Embryonic facial prominence (tissue), 1 donor: ENCODE measurements around the gene MCEMP1.
A peak's percentile ranks its signal among the peaks of the same experiment; 100 is the strongest.

Experiments used
- DNase-seq: peaks from one replicate; pipeline ENCODE4 v3.0.0-alpha.2; 2016; ENCODE audit errors: extremely low spot score

MCEMP1 gene

DNA sequence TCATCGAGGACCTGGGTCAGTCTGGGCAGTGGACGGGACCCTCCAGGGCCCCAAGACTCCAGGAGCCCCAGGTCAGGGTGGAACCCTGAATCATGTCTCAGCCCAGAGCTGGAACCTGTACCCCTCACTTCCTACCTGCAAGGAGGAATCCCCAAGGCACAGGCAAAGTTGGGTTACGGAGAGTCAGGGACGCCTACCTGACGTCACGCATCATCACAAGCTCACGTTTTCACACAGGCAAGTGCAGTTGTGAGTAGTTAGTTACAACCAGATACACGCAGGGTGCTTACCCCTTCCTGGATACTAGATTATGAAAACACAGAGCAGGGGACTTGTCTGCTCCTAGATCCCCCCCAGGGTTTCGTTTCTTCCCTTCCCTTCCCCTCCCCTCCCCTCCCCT, 6.1 kb upstream of the MCEMP1 start:
- no peak for DNase-seq

DNA sequence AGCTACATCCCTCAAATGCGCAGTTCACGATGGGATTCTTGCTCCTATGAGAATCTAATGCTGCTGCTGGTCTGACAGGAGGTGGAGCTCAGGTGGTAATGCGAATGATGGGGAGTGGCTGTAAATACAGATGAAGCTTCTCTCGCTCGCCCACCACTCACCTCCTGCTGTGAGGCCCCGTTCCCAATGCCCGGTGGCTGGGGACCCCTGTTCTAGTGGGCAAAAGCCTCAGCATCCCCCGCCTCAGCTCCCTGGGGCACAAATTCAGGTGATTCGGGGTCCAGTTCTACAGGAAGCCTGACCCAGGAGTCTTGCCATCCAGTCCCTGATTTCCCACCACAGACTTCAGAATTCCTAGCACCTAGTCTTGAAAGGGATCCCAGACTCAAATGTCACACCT, 4.4 kb upstream of the MCEMP1 start:
- no peak for DNase-seq

DNA sequence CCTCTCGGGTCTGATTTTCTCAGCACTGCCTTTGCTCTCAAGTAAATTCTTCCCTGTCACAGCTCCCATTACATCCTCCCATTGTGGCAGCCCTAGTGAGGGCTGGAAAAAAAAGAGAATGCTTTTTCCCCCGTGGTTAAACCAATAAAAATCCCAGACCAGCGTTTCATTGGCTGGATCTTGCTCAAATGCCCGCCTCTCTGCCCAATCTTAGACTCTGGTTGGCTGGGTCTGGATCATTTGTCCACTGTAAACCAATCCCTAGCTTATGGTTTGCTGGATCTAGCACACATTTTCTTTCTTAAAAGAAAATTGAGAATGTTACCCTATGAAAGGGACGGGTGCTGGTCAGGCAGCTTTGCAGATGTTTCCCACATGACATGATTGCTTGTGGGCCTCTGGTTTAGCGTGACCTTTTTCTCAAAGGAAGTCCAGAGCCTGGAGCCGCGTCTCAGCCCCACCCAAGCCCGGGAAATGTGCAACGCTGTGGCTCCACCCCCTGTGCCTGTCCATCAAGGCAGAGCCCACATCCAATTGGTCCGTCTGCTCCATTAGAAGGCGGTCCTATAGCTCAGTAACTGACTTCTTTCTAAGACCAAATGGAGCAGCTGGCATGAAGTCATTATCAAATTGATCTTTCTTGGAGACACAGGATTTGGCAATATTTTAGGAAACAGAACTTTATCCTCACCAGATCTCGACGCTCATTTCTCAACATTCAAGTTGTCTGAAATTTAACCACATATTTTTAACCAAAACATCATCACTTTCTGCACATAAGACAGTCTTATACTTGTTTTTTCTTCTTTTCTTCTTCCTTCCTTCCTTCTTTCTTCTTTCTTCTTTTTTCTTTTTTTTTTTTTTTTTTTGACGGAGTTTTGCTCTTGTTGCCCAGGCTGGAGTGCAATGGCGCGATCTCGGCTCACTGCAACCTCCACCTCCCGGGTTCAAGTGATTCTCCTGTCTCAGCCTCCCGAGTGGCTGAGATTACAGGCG, 2.6 kb upstream of the MCEMP1 start:
- DNase-seq = no peak

DNA sequence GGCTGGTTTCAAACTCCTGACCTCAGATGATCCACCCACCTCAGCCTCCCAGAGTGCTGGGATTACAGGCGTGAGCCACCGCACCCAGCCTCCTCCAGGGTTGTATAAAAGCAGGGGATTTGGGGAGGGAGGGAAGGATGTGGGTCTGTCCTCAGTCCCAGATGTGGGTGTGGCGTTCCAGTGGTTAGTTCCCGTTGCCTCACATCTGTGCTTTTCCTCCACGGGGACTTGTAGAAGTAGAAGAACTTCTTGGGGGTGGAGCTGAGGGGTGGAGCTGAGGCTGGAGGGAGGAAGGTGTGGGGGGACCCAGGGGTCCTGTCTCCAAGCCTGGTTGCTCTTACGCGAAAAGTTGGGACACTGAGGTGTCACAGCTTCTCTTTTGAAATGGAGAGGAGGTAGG, 514 bp upstream of the MCEMP1 start:
- DNase-seq = no peak

DNA sequence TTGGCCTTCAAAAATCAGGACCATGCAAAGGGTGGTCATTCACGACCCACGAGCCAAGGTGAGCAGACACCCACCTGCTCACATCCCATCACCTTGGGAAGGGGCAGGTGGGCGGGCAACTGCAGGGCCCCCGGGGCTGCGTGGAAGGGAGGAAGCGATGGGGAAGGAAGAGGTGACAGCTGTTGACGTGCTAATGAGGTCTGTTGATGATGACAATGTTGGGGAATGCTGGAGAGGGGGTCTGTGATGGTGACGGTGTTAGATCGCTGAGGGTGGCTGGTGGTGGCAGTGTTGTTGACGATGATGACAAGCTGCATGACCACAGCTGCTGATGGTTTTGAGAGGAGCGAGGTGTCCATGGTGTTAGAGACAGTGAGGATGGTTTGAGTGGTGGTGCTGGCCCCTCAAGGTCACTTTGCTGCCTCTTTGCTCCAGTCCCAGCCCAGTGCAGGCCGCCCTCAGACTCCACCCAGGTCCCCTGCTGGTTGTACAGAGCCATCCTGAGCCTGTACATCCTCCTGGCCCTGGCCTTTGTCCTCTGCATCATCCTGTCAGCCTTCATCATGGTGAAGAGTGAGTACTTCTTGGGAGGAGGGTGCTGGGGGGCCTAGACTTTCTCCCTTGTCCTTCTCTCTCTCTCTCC, 900 bp downstream of the MCEMP1 start:
- no peak for DNase-seq

DNA sequence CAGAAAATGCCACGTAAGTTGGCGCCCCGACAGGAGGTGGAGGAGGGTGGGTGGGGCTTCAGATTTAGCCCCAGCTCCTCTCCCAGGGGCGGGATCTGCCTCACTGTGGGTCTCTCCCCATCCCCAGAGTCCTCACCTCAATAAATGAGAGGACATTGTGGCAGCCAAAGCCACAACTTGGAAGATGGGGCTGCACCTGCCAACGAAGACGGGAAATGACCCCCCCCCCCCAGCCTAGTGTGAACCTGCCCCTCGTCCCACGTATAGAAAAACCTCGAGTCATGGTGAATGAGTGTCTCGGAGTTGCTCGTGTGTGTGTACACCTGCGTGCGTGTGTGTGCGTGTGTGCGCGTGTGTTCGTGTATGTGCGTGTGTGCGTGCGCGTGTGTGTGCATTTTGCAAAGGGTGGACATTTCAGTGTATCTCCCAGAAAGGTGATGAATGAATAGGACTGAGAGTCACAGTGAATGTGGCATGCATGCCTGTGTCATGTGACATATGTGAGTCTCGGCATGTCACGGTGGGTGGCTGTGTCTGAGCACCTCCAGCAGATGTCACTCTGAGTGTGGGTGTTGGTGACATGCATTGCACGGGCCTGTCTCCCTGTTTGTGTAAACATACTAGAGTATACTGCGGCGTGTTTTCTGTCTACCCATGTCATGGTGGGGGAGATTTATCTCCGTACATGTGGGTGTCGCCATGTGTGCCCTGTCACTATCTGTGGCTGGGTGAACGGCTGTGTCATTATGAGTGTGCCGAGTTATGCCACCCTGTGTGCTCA, 2.3 kb downstream of the MCEMP1 start:
- no peak for DNase-seq

DNA sequence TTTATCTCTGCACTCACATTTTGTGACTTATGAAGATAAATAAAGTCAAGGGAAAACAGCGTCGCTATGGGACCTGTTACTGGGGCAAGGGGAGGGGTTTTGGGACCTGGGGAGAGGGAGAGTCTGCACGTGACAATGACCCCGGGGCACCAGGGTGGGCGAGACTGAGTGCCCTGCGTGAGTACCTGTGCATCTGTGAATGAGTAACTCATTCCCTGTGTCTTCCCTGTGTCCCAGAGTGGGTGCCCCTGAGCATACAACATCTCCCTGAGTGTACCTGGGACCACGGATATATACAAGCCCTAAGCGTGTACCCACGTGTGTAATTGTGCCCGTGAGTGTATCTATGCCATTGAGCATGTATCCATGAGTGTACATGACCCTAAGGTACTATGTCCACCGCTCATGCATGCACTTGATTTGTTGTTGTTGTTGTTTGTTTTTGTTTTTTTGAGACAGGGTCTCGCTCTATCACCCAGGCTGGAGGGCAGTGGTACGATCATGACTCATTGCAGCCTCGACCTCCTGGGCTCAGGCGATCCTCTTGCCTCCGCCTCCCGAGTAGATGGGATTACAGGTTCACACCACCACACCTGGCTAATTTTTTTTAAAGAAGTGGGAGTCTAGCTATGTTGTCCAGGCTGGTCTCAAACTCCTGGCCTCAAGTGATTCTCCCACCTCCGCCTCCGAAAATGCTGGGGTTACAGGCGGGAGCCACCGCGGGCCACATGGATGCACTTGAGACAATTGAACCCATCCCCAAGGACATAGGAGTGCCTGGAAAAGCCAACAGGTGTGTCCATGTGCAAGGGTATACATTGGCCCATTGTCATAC, 3.1 kb downstream of the MCEMP1 start:
- no peak for DNase-seq

DNA sequence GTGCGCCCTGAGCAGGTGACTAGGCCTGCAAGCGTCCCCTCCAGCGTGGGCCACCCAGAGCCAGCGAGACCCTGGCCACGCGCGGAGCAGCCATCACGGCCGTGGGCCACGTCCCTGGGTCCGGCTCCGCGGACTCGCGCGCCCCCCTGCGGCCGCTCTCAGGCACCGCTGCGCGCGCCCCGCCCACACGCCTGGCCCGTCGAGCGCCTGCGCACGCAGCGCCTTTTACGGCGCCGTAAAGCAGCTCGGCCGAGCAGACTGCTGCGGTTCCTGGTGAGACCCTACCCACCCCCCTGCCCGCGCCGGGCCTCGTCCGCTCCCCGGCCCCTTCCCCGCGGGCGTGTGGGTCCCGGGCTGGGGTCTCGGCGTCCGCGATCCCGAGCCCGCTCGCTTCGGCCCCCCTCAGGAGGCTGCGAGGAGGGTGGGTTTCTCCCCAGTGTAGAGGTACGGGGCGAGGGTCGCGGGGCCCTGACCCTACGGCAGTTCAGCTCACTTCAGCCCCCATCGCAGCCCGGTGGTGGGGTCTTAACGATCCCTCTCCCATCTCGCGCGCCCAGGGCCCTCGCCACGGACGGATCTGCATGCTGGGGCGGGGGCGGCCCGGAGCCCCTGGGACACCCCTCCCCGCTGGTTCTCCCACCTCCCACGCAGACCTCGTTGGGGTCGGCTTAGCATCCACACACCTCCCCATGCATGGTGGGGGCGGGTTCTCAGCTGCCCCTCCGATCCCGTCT, 3.9 kb downstream of the MCEMP1 start, which contains the start of gene TRAPPC5:
TSS of gene TRAPPC5 (plus strand) at position 228 of the 734 bp plus-strand sequence. CDS start 1,421 bp downstream, outside the sequence.
- DNase-seq = peak; percentile 79

DNA sequence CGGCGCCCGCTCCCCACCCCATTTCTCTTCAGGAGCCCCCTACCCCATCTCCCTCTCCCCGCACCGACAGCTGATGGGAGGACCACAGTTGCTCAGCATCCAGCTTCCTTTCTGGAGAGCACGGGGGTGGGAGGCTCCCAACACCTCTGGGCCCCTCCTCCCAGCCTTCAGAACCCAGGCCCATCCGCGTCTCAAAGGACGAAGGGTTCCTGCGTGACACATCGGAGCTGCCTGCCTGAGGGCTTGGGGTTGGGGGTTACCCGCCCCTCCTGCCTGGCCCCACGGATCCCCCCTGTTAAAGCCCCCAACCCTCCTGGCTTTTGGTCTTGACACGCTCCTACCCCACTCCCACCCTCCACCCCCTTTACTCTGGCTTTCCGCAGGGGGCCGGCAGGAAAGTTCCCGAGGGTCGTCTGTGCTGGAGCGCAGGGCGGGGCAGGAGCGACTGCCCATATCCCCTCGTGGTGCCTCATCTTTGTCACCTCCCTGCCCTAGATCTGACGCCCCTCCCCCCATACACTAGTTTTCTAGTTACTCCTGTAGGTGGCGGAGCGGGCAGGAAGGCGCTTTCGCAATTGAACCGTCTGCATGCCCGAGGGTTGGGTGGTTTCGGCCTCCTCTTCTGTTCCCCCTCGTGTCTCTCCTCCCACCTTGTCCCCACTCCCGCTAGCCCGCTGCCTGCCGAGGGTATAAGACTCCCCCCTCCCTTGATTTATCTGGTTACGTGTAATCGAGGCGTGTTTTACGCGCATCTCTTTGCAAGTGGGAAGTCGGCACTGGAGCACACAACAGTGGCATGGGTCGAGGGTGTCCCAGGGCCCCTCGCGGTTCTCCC, 4.7 kb downstream of the MCEMP1 start:
- DNase-seq = peak; percentile 67

DNA sequence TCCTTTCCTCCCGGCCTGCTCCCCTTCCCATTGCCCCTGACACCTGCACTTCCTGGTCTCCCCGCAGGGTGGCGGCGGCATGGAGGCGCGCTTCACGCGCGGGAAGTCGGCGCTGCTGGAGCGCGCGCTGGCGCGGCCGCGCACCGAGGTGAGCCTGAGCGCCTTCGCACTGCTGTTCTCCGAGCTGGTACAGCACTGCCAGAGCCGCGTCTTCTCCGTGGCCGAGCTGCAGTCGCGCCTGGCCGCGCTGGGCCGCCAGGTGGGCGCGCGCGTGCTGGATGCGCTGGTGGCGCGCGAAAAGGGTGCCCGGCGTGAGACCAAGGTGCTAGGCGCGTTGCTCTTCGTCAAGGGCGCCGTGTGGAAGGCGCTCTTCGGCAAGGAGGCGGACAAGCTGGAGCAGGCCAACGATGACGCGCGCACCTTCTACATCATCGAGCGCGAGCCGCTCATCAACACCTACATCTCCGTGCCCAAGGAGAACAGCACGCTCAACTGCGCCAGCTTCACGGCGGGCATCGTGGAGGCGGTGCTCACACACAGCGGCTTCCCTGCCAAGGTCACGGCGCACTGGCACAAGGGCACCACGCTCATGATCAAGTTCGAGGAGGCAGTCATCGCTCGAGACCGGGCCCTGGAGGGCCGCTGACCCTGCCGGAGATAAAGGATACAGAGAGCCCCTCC, 5.4 kb downstream of the MCEMP1 start:
- DNase-seq = no peak

DNA sequence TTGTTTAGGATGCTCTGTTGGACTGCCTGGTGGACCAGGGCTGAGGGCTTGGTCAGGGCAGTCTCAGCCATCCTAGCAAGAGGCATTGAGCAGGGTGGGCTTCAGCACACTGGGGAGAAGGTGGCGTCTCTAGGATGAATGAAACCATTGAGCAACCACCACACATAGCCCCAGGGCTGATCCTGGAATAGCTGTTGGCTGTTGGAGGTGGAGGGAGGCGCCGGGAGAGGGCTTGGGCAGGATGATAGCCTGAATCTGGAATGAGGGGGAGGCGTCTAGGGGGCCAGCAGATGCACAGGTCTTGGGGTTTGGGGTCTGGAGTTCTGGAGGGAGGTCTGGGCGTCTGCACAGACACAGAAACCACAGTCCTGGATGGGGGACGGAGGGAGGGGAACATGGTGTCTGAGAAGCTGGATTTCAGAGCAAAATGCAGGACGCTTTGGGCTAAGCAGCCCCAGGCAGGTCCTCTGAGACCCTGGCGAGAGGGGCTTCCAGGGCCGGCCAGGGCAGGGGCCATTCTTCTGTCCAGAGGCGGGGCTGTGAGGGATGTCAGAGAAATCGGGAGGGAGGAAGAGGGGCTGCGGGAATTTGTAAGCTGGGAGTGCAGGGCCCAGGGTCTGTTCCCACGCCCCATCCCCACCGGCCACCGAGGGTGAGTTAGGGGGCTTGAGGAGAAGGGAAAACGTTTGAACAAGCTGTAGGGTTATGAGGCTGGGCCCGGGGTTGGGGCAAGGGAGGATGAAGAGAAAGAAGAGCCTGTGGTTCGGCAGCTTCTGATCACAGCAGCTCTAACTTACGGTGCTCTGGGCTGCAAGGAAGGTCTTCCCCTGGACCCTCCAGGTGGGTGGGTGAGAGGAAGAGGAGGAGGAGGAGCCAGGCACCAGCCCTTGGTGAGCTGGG, 8.9 kb downstream of the MCEMP1 start:
- DNase-seq = no peak

DNA sequence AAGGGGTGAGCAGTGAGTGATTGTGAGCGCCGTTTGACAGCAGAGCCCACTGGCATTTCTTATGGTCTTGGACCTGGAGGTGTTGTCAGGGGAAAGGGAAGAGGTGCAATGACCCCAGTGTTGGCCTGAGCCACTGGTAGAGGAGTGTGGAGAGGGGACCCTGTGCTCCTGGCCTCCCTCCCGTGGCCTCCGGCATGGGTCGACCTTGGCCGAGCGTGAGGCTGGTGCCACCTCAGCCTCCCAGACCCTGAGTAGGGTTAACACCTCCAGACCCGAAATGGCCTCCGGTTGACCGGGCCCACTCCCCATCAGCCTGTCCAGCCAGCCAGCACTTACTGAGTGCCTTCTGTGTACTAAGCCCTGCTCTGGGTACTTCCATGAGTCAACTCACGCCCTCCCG, 10.3 kb downstream of the MCEMP1 start:
- no peak for DNase-seq

DNA sequence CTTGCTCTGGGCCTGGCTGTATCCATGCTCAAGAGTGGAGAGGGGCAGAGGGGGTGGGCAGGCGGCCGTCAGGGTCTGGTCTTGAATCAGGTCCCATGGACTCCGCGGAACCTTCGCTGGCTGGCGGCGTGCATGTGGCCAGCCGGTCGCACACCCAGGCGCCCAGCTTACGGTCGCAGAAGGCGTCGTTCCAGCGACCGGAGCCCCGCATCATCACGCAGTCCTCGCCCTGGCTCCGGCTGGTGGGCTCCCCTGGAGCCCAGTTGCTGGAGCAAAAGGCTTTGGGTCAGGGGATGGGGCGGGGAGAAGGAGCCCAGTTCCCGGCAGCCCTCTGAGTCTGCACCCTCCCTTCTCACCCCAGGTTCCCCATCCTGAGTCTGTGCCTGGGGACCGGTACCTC, 12.3 kb downstream of the MCEMP1 start:
- no peak for DNase-seq

DNA sequence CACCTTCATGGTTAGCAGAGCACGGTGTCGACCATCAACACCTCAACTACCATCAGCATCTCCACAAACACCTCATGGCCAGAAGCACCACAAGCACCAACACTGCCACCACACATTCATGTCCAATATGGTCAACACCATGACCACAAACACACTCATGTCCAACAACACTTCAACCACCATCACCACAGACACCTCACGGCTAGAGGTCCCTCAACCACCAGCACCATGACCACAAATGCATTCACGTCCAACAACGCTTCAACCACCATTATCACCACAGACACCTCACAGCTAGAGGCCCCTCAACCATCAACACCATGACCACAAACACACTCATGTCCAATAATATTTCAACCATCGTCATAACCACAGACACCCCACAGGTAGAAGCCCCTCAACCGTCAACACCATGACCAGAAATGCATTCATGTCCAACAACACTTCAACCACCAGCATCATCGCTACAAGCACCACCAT, 13.9 kb downstream of the MCEMP1 start:
- DNase-seq = no peak

DNA sequence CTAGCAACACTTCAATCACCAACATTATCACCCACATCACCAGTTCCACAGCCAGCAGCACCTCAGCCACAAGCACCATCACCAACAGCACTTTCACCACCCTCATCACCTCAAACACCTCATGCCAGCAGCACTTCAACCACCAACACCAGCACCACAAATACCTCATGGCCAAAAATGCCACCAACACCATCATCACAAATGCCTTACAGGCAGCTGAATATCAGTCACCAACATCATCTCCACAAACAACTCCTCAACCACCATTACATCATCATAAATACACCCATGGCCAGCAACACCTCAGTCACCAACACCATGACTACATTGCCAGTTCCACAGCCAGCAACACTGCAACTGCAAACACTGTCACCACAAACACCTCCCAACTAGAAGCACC, 14.6 kb downstream of the MCEMP1 start:
- DNase-seq = no peak

DNA sequence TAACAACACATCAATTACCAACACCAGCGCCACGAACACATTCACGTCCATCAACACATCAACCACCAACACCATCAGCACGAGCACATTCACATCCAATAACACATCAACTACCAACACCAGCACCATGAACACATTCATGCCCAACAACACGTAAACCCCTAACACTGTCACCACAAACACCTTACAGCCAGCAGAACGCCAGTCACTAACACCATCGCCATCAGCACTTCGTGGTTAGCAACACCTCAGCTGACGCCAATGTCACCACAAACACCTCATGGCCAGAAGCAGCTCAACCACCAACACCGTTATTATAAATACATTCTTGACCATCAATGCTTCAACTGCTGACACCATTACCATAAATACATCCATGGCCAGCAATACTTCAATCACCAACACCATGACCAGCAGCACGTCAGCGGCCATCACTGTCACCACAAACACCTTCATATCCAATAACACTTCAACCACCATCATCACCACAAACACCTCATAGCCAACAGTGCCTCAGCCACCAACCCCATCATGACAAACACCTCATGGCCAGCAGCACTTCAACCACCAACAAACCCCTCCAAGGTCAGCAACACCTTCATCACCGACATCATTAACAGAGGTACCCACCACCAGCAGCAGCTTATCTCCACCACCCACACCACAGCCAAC, 15.7 kb downstream of the MCEMP1 start:
- no peak for DNase-seq

DNA sequence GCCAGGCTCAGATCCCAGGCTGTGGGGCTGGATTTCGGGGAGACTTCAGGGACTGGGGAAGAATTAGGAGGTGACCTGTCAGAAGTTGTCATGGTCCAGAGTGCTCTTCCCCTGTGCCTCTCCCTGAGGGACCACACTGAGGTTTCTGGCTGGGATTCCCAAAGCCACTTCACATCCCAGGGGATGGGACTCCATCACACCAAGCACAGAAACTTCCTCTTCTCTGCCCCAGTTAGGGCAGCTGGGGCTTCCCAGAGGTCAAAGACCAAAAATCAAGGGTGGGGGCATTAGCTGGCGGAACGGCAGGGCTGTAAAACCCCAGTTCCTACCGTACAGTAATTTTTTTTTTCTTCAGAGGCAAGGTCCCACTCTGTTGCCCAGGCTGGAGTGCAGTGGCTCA, 17.6 kb downstream of the MCEMP1 start:
- DNase-seq = no peak
